Activated naive CD8-positive, alpha-beta T cell (primary cell): ENCODE results near the gene NPAS1.
"Not testable (repeated sequence)": the region's sequence is repeated elsewhere in the genome, so short reads cannot be mapped to it uniquely, and the experiment has no call there.

Source experiments
- H3K27ac Mint-ChIP-seq: one replicate; pipeline ENCODE4 v1.8.0; 2021; ENCODE audit warnings: mixed read lengths
- H3K27me3 Mint-ChIP-seq: one replicate; pipeline ENCODE4 v1.8.0; 2021; ENCODE audit warnings: mixed read lengths
- H3K36me3 Mint-ChIP-seq: one replicate; pipeline ENCODE4 v1.8.0; 2021; ENCODE audit warnings: mixed read lengths
- H3K4me1 Mint-ChIP-seq: one replicate; pipeline ENCODE4 v1.8.0; 2021; ENCODE audit warnings: low read depth, mixed read lengths
- H3K4me3 Mint-ChIP-seq: one replicate; pipeline ENCODE4 v1.8.0; 2021; ENCODE audit warnings: mild to moderate bottlenecking, mixed read lengths
- H3K9me3 Mint-ChIP-seq: one replicate; pipeline ENCODE4 v1.8.0; 2021; ENCODE audit warnings: low read depth, mixed read lengths

Gene NPAS1

GRCh38 chr19:47044946-47045866, 25.6 kb downstream of the NPAS1 start:
- Mint-ChIP-seq H3K27me3 (no peaks in the 10 kb centered on the region), H3K36me3 (no peaks in the 10 kb centered on the region), H3K27ac (no peak overlapping the region), H3K9me3 (no peaks in the 10 kb centered on the region), H3K4me3 (no peak overlapping the region), H3K4me1 (peaks cover 12% of the 10 kb centered on the region)

GRCh38 chr19:47045867-47046470, 26.3 kb downstream of the NPAS1 start:
- Mint-ChIP-seq H3K9me3 (no peaks in the 10 kb centered on the region), H3K4me3 (no peak overlapping the region), H3K36me3 (no peaks in the 10 kb centered on the region), H3K27ac (no peak overlapping the region), H3K27me3 (no peaks in the 10 kb centered on the region), H3K4me1 (peaks cover 12% of the 10 kb centered on the region)

- Mint-ChIP-seq H3K27ac (no peak overlapping the region), H3K4me1 (peaks cover 12% of the 10 kb centered on the region), H3K9me3 (no peaks in the 10 kb centered on the region), H3K36me3 (no peaks in the 10 kb centered on the region), H3K4me3 (peak overlapping the region; percentile 93), H3K27me3 (no peaks in the 10 kb centered on the region)
Observed at GRCh38 chr19:47047272-47047762, 27.7 kb downstream of the NPAS1 start.

- Mint-ChIP-seq H3K4me3 (peak overlapping the region; percentile 93), H3K27me3 (no peaks in the 10 kb centered on the region), H3K9me3 (no peaks in the 10 kb centered on the region)
Observed at GRCh38 chr19:47047763-47048405, 28.2 kb downstream of the NPAS1 start.

GRCh38 chr19:47049307-47049700, 29.7 kb downstream of the NPAS1 start:
- Mint-ChIP-seq H3K27ac (peak overlapping the region; percentile 89), H3K9me3 (no peaks in the 10 kb centered on the region), H3K27me3 (no peaks in the 10 kb centered on the region), H3K4me1 (peaks cover 12% of the 10 kb centered on the region), H3K36me3 (no peaks in the 10 kb centered on the region), H3K4me3 (peak overlapping the region; percentile 93)

More at GRCh38 chr19:47047763-47048405, 28.2 kb downstream of the NPAS1 start:
- peaks cover 12% of the 10 kb centered on the region for H3K4me1 Mint-ChIP-seq
- no peaks in the 10 kb centered on the region for H3K36me3 Mint-ChIP-seq
- peak overlapping the region; percentile 89 for H3K27ac Mint-ChIP-seq

GRCh38 chr19:47050562-47050961, 30.9 kb downstream of the NPAS1 start:
- not testable (repeated sequence) for H3K36me3 Mint-ChIP-seq, H3K27ac Mint-ChIP-seq, H3K27me3 Mint-ChIP-seq, H3K4me3 Mint-ChIP-seq, H3K9me3 Mint-ChIP-seq
- H3K4me1 Mint-ChIP-seq, result peaks cover 12% of the 10 kb centered on the region

- no peak overlapping the region for H3K4me3 Mint-ChIP-seq
- H3K27me3 Mint-ChIP-seq, result no peaks in the 10 kb centered on the region
- H3K36me3 Mint-ChIP-seq, result no peaks in the 10 kb centered on the region
- no peaks in the 10 kb centered on the region for H3K4me1 Mint-ChIP-seq
- no peak overlapping the region for H3K27ac Mint-ChIP-seq
- no peaks in the 10 kb centered on the region for H3K9me3 Mint-ChIP-seq
Observed at GRCh38 chr19:47056411-47056810, 36.8 kb downstream of the NPAS1 start.

- Mint-ChIP-seq H3K36me3 (no peaks in the 10 kb centered on the region), H3K9me3 (no peaks in the 10 kb centered on the region)
Observed at GRCh38 chr19:47057328-47057727, 37.7 kb downstream of the NPAS1 start.

GRCh38 chr19:47058621-47059022, 39.0 kb downstream of the NPAS1 start:
- no peaks in the 10 kb centered on the region for H3K4me1 Mint-ChIP-seq
- no peak overlapping the region for H3K4me3 Mint-ChIP-seq
- H3K9me3 Mint-ChIP-seq, result no peaks in the 10 kb centered on the region
- H3K27me3 Mint-ChIP-seq, result no peaks in the 10 kb centered on the region
- H3K36me3 Mint-ChIP-seq, result no peaks in the 10 kb centered on the region
- no peak overlapping the region for H3K27ac Mint-ChIP-seq

More at GRCh38 chr19:47057328-47057727, 37.7 kb downstream of the NPAS1 start:
- Mint-ChIP-seq H3K4me3 (no peak overlapping the region), H3K4me1 (no peaks in the 10 kb centered on the region), H3K27me3 (no peaks in the 10 kb centered on the region), H3K27ac (no peak overlapping the region)

GRCh38 chr19:47063874-47064273, 44.2 kb downstream of the NPAS1 start:
- Mint-ChIP-seq H3K27ac (no peak overlapping the region), H3K27me3 (no peaks in the 10 kb centered on the region), H3K36me3 (no peaks in the 10 kb centered on the region), H3K4me3 (no peak overlapping the region), H3K9me3 (no peaks in the 10 kb centered on the region), H3K4me1 (no peaks in the 10 kb centered on the region)

- Mint-ChIP-seq H3K27me3 (no peaks in the 10 kb centered on the region), H3K4me1 (no peaks in the 10 kb centered on the region), H3K4me3 (no peak overlapping the region), H3K27ac (no peak overlapping the region), H3K36me3 (no peaks in the 10 kb centered on the region), H3K9me3 (no peaks in the 10 kb centered on the region)
Observed at GRCh38 chr19:47065242-47065641, 45.6 kb downstream of the NPAS1 start.

- H3K27me3 Mint-ChIP-seq, result no peaks in the 10 kb centered on the region
- no peak overlapping the region for H3K4me3 Mint-ChIP-seq
- H3K36me3 Mint-ChIP-seq, result peaks cover 2% of the 10 kb centered on the region
- H3K9me3 Mint-ChIP-seq, result no peaks in the 10 kb centered on the region
- H3K4me1 Mint-ChIP-seq, result no peaks in the 10 kb centered on the region
- no peak overlapping the region for H3K27ac Mint-ChIP-seq
Observed at GRCh38 chr19:47066376-47067214, 47.0 kb downstream of the NPAS1 start.

- Mint-ChIP-seq H3K4me3 (no peak overlapping the region), H3K27me3 (no peaks in the 10 kb centered on the region), H3K27ac (no peak overlapping the region), H3K36me3 (peaks cover 2% of the 10 kb centered on the region), H3K4me1 (no peaks in the 10 kb centered on the region), H3K9me3 (no peaks in the 10 kb centered on the region)
Observed at GRCh38 chr19:47067215-47067847, 47.7 kb downstream of the NPAS1 start.

GRCh38 chr19:47068246-47068645, 48.6 kb downstream of the NPAS1 start:
- Mint-ChIP-seq H3K4me3 (no peak overlapping the region), H3K4me1 (no peaks in the 10 kb centered on the region), H3K27ac (no peak overlapping the region), H3K9me3 (no peaks in the 10 kb centered on the region), H3K27me3 (no peaks in the 10 kb centered on the region), H3K36me3 (peaks cover 2% of the 10 kb centered on the region)
